GM20000 (cell line): Measurements from ENCODE around the gene ZBTB4.
A peak's percentile ranks its signal among the peaks of the same experiment; 100 is the strongest.
"Not testable (repeated sequence)": the region's sequence is repeated elsewhere in the genome, so short reads cannot be mapped to it uniquely, and the experiment has no call there.

Experiments used
- DNase-seq: peaks from one replicate; pipeline ENCODE4 v3.0.0; 2012; ENCODE audit warnings: low spot score
- TF ChIP-seq, protein P1 (sequence below): IDR thresholded peaks from 2 replicates; pipeline ENCODE4 v1.5.1; 2012; ENCODE audit warnings: mild to moderate bottlenecking, control low read depth; ENCODE audit errors: extremely low read depth, missing control alignments

The ZBTB4 gene

DNA sequence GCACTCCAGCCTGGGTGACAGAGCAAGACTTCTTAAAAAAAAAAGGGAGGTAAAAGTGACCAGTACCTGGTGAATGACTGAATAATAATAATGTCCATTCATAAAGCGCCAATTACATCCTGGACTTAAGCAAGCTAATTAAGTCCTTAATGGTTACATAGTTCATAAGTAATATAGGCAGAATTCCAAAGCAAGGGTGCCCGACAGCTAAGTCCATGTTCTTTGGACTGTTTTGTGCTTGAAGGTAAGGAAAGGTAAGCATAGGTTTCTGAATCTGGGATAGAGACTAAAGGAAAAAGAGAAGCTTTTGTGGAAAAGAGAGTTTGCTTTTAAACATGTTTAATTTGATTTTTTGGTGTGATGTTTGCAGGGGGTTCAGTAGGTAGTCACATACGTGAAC is 14.5 kb upstream of the ZBTB4 start:
- TF ChIP-seq, protein P1, sequence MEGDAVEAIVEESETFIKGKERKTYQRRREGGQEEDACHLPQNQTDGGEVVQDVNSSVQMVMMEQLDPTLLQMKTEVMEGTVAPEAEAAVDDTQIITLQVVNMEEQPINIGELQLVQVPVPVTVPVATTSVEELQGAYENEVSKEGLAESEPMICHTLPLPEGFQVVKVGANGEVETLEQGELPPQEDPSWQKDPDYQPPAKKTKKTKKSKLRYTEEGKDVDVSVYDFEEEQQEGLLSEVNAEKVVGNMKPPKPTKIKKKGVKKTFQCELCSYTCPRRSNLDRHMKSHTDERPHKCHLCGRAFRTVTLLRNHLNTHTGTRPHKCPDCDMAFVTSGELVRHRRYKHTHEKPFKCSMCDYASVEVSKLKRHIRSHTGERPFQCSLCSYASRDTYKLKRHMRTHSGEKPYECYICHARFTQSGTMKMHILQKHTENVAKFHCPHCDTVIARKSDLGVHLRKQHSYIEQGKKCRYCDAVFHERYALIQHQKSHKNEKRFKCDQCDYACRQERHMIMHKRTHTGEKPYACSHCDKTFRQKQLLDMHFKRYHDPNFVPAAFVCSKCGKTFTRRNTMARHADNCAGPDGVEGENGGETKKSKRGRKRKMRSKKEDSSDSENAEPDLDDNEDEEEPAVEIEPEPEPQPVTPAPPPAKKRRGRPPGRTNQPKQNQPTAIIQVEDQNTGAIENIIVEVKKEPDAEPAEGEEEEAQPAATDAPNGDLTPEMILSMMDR, result no peak
- DNase-seq, result no peak

DNA sequence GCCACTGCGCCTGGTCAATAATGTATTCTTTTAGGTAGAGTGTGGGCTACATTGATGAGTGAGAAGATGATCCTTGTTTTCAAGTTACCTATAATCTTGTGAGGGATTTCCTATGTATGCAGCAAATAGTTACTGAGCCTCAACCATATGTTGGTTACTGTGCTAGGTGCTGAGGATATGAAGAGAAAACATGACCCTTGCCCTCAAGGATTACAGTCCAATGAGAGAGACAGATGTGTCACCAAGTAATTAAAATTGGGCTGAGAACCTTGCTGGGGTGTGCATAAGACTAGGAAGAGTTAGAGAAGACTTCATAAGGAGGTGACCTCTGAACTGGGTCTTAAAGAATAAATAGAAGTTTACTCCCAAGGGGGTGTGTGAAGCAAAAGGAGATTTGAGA is 12.2 kb upstream of the ZBTB4 start:
- DNase-seq, result no peak
- TF ChIP-seq, protein P1, result no peak

DNA sequence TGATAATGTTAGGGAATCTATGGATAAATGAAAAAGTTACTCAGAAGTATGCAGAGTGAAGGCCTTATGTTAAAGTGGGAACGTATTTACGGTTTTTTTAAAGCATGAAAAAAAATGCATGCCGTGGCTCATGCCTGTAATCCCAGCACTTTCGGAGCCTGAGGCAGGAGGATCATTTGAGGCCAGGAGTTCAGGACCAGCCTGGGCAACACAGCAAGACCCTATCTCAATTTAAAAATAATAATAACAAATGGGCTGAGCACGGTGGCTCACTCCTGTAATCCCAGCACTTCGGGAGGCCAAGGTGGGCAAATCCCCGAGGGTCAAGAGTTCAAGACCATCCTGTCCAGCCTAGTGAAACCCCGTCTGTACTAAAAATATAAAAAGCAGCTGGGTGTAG is 10.7 kb upstream of the ZBTB4 start:
- TF ChIP-seq, protein P1, result no peak
- no peak for DNase-seq

DNA sequence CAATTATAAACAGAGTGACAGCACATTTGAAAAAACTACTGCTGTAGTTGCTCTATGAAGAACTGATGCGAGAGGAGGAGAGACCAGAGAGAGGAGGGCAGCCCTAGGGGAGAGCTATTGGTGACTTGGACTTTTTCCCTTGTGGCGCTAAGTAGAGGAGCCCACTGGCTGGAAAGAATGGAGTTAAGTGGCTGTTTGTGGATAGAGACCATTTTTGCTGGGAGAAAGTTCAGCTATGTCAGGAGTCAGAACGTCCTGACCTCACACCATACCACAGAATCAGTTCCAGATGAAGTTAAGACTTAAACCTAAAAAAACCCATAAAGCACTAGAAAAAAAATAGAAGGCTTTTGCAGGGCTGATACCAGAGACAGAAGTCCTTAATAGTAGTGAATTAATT is 6.8 kb upstream of the ZBTB4 start:
- DNase-seq, result no peak
- TF ChIP-seq, protein P1, result no peak

DNA sequence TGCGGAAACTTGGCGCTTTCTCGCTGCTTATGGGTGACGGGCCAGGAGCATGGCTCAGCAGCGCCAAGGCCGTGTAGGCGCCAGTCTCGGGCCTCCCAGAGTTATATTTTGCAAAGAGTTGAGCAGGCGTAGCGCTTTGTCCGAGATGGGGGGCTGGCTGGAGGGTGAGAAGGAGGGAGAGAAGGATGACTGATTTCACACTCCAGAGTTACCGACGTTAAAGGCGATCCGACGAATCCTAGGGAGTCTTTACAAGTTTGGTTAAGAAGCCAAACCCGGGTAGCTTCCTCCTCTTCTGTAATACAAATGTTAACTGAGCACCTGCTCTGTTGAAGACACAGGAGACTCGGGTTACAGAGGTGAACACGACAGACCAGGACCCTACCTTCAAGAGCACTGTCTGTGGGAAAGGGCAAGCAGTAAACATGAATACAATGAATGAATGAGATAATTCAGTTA is 5.5 kb upstream of the ZBTB4 start:
- DNase-seq, result no peak
- TF ChIP-seq, protein P1, result no peak

DNA sequence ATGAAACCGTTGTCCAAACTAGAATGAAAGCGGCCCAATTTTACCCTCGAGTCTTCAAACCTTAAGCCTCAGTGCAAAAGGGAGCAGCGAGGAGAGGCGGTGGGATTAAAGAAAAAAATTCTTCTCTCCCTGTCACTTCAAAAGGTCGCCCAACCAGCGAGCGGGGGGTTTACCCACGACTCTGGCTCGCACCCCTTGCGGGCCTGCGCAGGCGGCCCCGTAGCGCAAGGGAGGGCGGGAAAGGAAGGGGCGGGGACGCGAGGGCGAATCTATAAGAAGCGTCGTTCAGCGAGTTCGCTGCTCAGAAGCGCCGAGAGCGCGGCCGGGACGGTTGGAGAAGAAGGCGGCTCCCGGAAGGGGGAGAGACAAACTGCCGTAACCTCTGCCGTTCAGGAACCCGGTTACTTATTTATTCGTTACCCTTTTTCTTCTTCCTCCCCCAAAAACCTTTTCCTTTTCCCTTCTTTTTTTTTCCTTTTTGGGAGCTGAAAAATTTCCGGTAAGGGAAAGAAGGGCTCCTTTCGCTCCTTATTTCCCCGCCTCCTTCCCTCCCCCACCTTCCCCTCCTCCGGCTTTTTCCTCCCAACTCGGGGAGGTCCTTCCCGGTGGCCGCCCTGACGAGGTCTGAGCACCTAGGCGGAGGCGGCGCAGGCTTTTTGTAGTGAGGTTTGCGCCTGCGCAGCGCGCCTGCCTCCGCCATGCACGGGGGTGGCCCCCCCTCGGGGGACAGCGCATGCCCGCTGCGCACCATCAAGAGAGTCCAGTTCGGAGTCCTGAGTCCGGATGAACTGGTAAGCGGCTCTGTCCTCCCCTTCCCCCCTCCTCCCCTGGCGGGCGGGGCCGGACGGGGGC is 4.9 kb upstream of the ZBTB4 start, which contains the start of gene POLR2A:
TSS of gene POLR2A (plus strand) at position 300 of the 852 bp plus-strand sequence.
- TF ChIP-seq, protein P1, result no peak
- DNase-seq, result peak; percentile 96

DNA sequence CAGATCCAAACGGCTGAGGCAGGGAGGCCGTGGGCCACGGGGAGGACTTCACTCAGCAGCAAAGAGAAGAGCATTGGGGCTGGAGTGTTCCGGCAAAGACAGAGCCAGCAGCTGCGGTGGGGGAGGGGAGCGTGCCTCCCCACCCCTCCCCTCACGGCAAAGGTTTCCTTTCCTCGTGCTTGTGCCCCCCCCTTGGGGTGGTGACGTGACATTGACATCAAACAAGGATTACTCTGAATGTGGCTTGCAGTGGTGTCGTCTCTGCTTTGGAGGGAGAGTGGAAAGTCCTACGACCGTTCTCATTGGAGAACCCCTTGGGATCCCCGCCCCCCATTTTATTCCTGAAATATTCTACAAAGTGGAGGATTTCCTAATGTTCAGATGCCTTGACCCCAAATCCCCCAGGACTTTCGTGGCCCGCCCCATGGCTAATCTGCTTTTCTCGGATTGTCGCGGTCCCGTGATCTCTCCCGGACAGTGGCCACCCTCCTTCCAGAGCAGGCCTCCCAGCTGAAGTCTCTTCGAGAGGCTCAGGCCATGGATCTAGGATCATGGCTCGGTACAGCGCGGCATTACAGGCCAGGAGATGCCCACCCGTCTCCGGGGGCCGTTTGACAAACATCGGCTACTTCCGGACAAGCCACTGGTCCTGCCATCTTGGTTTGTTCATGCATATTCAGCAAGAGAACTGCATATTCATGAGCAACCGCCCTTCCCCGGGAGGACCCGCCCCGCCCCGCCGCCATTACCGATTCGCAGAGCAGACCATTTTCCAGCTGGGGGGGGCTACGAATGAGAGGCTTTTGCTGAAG is 4.0 kb upstream of the ZBTB4 start:
- TF ChIP-seq, protein P1, result no peak
- DNase-seq, result peak; percentile 93

DNA sequence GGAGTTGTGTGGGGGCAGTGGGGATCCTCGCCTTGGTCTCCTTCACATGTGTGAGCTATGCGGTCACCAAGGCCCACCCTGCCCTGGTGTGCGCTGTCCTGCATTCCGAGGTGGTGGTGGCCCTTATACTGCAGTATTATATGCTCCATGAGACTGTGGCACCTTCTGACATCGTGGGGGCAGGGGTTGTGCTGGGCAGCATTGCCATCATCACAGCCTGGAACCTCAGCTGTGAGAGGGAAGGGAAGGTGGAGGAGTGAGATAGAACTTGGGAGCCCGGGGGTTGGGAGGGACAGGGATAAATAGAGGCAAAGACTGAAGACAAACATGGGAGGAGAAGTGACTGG is 3.3 kb upstream of the ZBTB4 start:
- not testable (repeated sequence) for DNase-seq

DNA sequence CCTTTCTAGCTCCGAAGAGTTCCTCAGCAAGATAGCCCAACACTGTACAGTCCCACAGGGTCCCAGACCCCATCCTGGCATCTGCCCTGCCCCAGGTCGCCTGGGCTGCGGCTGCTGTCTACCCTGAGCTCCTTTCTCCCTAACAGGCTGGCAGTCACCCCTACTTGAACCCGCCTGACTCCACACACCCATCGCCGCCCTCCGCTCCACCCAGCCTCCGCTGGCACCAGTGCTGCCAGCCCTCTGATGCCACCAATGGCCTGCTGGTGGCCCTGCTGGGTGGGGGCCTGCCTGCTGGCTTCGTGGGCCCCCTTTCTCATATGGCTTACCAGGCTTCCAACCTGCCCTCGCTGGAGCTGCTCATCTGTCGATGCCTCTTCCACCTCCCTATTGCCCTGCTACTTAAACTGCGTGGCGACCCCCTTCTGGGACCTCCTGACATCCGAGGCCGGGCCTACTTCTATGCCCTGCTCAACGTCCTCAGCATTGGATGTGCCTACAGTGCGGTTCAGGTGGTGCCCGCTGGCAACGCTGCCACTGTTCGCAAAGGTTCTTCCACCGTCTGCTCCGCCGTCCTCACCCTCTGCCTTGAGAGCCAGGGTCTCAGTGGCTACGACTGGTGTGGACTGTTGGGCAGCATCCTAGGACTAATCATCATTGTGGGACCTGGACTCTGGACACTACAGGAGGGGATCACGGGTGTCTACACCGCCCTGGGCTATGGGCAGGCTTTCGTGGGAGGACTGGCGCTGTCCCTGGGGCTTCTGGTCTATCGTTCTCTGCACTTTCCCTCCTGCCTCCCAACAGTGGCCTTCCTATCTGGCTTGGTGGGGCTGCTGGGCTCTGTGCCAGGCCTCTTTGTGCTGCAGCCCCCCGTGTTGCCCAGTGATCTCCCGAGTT is 2.7 kb upstream of the ZBTB4 start:
- DNase-seq, result not testable (repeated sequence)

DNA sequence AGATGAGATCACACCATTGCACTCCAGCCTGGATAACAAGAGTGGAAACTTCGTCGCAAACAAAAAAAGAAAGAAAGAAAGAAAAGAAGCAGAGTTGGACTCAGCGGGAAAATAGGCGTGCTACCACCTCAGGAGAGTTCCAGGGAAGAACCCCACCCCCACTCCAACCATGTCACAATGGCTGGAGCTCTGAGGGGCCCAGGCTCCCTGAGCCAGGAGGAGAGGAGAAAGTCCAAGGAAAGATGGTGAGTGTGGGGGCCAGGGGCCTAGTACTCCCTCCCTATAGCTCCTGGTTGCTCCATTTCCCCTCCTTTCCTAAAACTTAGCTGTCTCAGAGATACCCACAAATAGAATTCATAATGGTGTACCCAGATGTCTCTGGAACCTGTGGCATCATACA is 1.8 kb upstream of the ZBTB4 start, which contains the start of gene SLC35G6:
TSS of gene SLC35G6 (plus strand) at position 172 of the 400 bp plus-strand sequence. CDS start at position 243, 71 bp downstream.
- DNase-seq, result not testable (repeated sequence)
